BLaER1 treated with 17β-estradiol and CSF1 and Interleukin-3, amounts not matched to agents 10 nM and 100 nM (cell line): ENCODE measurements around the gene BDH2.
A peak's percentile ranks its signal among the peaks of the same experiment; 100 is the strongest.

Experiments
- H3K27ac ChIP-seq, 11 experiments: shearing (Covaris generic); formaldehyde crosslinking; 2 replicates each; pipeline ENCODE4 v1.8.1; 2022
- H3K27me3 ChIP-seq, 11 experiments: shearing (Covaris generic); formaldehyde crosslinking; 2 replicates each; pipeline ENCODE4 v1.8.1; 2022
- H3K36me3 ChIP-seq, 11 experiments: shearing (Covaris generic); formaldehyde crosslinking; 2 replicates each; pipeline ENCODE4 v1.8.1; 2022
- H3K4me1 ChIP-seq, 10 experiments: shearing (Covaris generic); formaldehyde crosslinking; 2 replicates each; pipeline ENCODE4 v1.8.1; 2022
- H3K4me2 ChIP-seq, 11 experiments: shearing (Covaris generic); formaldehyde crosslinking; 2 replicates each; pipeline ENCODE4 v1.8.1; 2022
- H3K4me3 ChIP-seq, 10 experiments: shearing (Covaris generic); formaldehyde crosslinking; 2 replicates each; pipeline ENCODE4 v1.8.1; 2022
- H3K9ac ChIP-seq, 11 experiments: shearing (Covaris generic); formaldehyde crosslinking; 2 replicates each; pipeline ENCODE4 v1.8.1; 2022
- H3K9me3 ChIP-seq, 11 experiments: shearing (Covaris generic); formaldehyde crosslinking; replicated peaks in 1 of 11; 2 replicates each; pipeline ENCODE4 v1.8.1; 2022
- H4K20me1 ChIP-seq, 11 experiments: shearing (Covaris generic); formaldehyde crosslinking; 2 replicates each; pipeline ENCODE4 v1.8.1; 2022
- Cebpa-rat ChIP-seq, 11 experiments: shearing (Covaris generic); IDR thresholded peaks; 2 replicates each; pipeline ENCODE4 v1.8.1; 2022

Gene BDH2

GRCh38 chr4:103091601-103092223 lies 7.9 kb downstream of the BDH2 start:
- Histone ChIP-seq H4K20me1 (no peaks in the 10 kb centered on the region; a peak in 1 of 22 replicates), H3K9me3 (no peaks in the 10 kb centered on the region), H3K4me3 (no peak overlapping the region), H3K27ac (no peak overlapping the region), H3K27me3 (no peaks in the 10 kb centered on the region), H3K36me3 (peaks cover 38 to 56% (median 44%) of the 10 kb centered on the region in 11 experiments; a peak in 21 of 22 replicates), H3K9ac (no peak overlapping the region), H3K4me1 (peaks cover 9 to 16% (median 13%) of the 10 kb centered on the region in 10 experiments; a peak in 17 of 20 replicates), H3K4me2 (peak overlapping the region in 3 of 11 experiments; percentile 20 to 48 (median 28); a peak in 3 of 22 replicates)
- TF ChIP-seq Cebpa-rat (IDR thresholded peaks at IDR 0.05) = no peak

DNA sequence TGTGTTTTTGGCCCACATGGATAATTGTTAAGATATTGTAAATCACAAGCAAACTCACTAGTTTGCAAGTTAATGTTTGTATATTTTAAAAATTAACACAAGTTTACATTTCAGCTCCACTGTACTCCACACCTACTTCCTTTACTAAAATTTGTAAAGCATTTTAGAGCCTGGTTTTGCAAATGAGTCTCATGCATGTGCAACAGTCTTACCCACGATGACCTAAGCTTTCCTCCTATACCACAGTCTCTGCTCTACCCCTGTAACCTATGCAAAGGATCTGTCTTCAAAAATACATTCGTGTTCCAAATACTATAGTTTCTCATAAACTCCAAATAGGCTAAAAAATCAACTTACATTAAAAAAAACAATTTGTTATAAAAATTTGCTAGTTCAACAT lies 10.2 kb downstream of the BDH2 start:
- Histone ChIP-seq H4K20me1 (no peaks in the 10 kb centered on the region), H3K9me3 (no peaks in the 10 kb centered on the region), H3K27ac (no peak overlapping the region), H3K4me3 (no peak overlapping the region), H3K4me1 (peaks cover 9 to 16% (median 13%) of the 10 kb centered on the region in 10 experiments; a peak in 17 of 20 replicates), H3K36me3 (peaks cover 52 to 76% (median 65%) of the 10 kb centered on the region in 11 experiments), H3K27me3 (no peaks in the 10 kb centered on the region), H3K9ac (0 out of 22 replicates have a peak overlapping the region, but pooled peaks of 1 of the 11 experiments have one; percentile 6), H3K4me2 (no peak overlapping the region)
- TF ChIP-seq Cebpa-rat (IDR thresholded peaks at IDR 0.05) = no peak

DNA sequence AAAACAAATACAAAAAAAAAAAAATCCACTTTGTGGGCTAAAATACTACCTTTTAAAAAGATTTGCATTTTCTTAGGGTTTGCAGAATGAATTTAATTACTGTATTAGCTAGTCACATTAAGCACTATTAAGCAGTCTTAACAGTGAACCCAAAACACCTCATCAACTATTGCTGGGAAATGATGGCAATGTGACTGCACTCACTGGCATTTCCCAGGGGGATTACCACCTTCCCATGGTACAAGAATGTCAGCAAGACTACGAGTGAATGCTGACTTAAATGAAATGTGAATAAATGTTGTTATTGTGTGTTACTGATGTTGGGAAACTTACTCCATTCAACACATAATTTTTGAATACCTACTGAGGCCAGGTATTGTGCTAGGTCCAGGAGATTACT lies 13.1 kb downstream of the BDH2 start:
- Histone ChIP-seq H3K4me3 (no peak overlapping the region), H3K36me3 (peaks cover 52 to 89% (median 76%) of the 10 kb centered on the region in 11 experiments), H3K27ac (no peak overlapping the region), H3K9ac (no peak overlapping the region), H3K27me3 (no peaks in the 10 kb centered on the region), H3K4me2 (no peak overlapping the region), H4K20me1 (no peaks in the 10 kb centered on the region), H3K4me1 (peaks cover 0 to 2% (median 0%) of the 10 kb centered on the region in 10 experiments; a peak in 3 of 20 replicates), H3K9me3 (no peaks in the 10 kb centered on the region)
- no peak for TF ChIP-seq Cebpa-rat (IDR thresholded peaks at IDR 0.05)

- no peak for TF ChIP-seq Cebpa-rat (IDR thresholded peaks at IDR 0.05)
These were observed 14.0 kb downstream of the BDH2 start for GRCh38 chr4:103085555-103086196.

DNA sequence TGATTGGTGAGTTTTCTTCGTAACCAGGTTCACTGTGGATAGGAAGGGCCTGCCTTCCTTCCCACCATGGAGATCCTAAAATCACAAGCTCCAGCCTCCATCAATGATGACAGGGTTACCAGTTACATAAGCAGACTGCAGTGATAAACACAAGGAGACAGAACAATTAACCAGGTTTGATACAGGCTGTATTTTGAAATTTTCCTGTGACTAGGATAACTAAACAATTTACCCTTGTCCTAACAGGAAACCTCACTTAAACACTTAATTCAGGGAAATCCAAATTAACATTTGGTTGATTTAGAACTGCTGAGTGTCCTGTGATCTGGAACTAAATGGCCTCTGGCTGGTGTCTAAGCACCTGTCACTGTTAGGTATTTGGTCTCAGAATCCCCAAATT lies 20.0 kb downstream of the BDH2 start:
- no peak overlapping the region for H3K9ac ChIP-seq
- H3K4me1 ChIP-seq = peaks cover 16 to 20% (median 19%) of the 10 kb centered on the region in 10 experiments
- peaks cover 5 to 33% (median 22%) of the 10 kb centered on the region in 11 experiments; a peak in 18 of 22 replicates for H3K36me3 ChIP-seq
- no peak overlapping the region for H3K4me2 ChIP-seq
- no peaks in the 10 kb centered on the region for H3K9me3 ChIP-seq
- no peak for TF ChIP-seq Cebpa-rat (IDR thresholded peaks at IDR 0.05)
- peaks cover 0 to 6% (median 0%) of the 10 kb centered on the region in 11 experiments; a peak in 1 of 22 replicates for H3K27me3 ChIP-seq
- H4K20me1 ChIP-seq = peaks cover 0 to 7% (median 0%) of the 10 kb centered on the region in 11 experiments; a peak in 2 of 22 replicates
- no peak overlapping the region for H3K4me3 ChIP-seq
- H3K27ac ChIP-seq = no peak overlapping the region

More at GRCh38 chr4:103085555-103086196, 14.0 kb downstream of the BDH2 start:
- H3K27me3 ChIP-seq = no peaks in the 10 kb centered on the region
- no peaks in the 10 kb centered on the region for H3K9me3 ChIP-seq
- no peak overlapping the region for H3K9ac ChIP-seq
- H3K4me1 ChIP-seq = no peaks in the 10 kb centered on the region
- no peaks in the 10 kb centered on the region for H4K20me1 ChIP-seq
- H3K4me2 ChIP-seq = no peak overlapping the region
- H3K36me3 ChIP-seq = peaks cover 51 to 91% (median 78%) of the 10 kb centered on the region in 11 experiments
- H3K27ac ChIP-seq = no peak overlapping the region
- H3K4me3 ChIP-seq = no peak overlapping the region

DNA sequence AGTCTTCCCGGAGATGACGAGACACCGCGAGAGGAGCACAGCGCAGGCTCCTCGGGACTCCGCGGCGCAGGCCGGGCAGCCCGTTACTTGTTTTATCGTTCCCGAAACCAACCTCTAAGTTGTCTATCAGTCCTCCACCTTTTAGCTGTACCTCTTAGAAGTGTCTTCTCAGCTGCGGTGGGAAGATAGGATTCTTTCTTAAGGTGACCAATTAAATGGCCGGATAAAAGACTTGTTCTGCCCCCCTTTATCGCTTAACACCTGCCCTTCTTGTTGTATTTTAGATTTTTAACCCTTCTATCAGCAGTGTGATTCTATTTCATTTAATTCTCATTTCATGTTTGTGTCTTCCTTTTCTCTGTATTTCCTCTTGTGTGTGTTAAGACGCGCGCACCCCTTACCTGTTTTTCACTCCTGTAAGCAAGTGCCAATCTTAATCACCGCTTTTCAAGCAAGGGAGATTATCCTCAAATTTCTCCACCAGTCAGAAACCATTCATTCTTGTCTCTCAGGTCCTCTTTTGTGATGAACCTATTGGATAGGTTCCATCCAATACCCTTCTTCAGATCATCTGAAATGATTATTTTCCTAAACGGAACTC lies 22.8 kb downstream of the BDH2 start, which contains the start of gene SLC9B2:
SLC9B2 (minus strand) TSS at position 15 of the 601 bp plus-strand sequence. CDS start 9,211 bp downstream, outside the sequence.
- Histone ChIP-seq H3K27ac (peak within 1 kb of the TSS; percentile 76 to 98 (median 95)), H3K9ac (peak within 1 kb of the TSS; percentile 87 to 98 (median 92)), H4K20me1 (peaks cover 0 to 19% (median 0%) of the 10 kb centered on the region in 11 experiments; a peak in 4 of 22 replicates), H3K4me2 (peak within 1 kb of the TSS; percentile 77 to 95 (median 83)), H3K27me3 (peaks cover 0 to 6% (median 0%) of the 10 kb centered on the region in 11 experiments; a peak in 1 of 22 replicates), H3K9me3 (peaks cover 0 to 12% (median 0%) of the 10 kb centered on the region in 11 experiments; a peak in 4 of 22 replicates), H3K4me1 (peaks cover 25 to 32% (median 30%) of the 10 kb centered on the region in 10 experiments), H3K4me3 (peak within 1 kb of the TSS; percentile 67 to 86 (median 80)), H3K36me3 (peaks cover 4 to 39% (median 28%) of the 10 kb centered on the region in 11 experiments; a peak in 18 of 22 replicates)
- no peak for TF ChIP-seq Cebpa-rat (IDR thresholded peaks at IDR 0.05)

GRCh38 chr4:103075894-103076746 lies 23.5 kb downstream of the BDH2 start:
- H3K27me3 ChIP-seq = peaks cover 0 to 6% (median 0%) of the 10 kb centered on the region in 11 experiments; a peak in 1 of 22 replicates
- H3K4me2 ChIP-seq = peak overlapping the region; percentile 77 to 95 (median 83)
- H3K4me3 ChIP-seq = peak overlapping the region; percentile 67 to 86 (median 80)
- peaks cover 0 to 12% (median 0%) of the 10 kb centered on the region in 11 experiments; a peak in 4 of 22 replicates for H3K9me3 ChIP-seq
- no peak for TF ChIP-seq Cebpa-rat (IDR thresholded peaks at IDR 0.05)
- peaks cover 25 to 32% (median 30%) of the 10 kb centered on the region in 10 experiments for H3K4me1 ChIP-seq
- peaks cover 0 to 26% (median 0%) of the 10 kb centered on the region in 11 experiments; a peak in 4 of 22 replicates for H4K20me1 ChIP-seq
- peaks cover 0 to 37% (median 22%) of the 10 kb centered on the region in 11 experiments; a peak in 17 of 22 replicates for H3K36me3 ChIP-seq
- peak overlapping the region; percentile 87 to 98 (median 92) for H3K9ac ChIP-seq
- peak overlapping the region; percentile 76 to 98 (median 95) for H3K27ac ChIP-seq
